PC-9 (cell line): ENCODE measurements around the gene FTO. TPM values are rescaled to one million over a fixed set of nuclear protein-coding genes. Genes with fewer than 3 reads are reported as not detected.

ENCODE experiments used
- BruUV-seq: library from RNA; stranded (reverse); fragments of 400-500 nt; replicated peaks from 2 replicates; lab custom pipeline; 2021; lab: Mats Ljungman, UMichigan
- CTCF ChIA-PET: fragments of 300-600 bp; sonication (Branson Sonifier 250); formaldehyde crosslinking; loops from one replicate; lab custom pipeline; 2022; ENCODE audit warnings: antibody characterized with exemption; lab: Charles Lee
- POLR2A ChIA-PET: fragments of 300-600 bp; sonication (Branson Sonifier 250); formaldehyde crosslinking; loops from one replicate; lab custom pipeline; 2022; ENCODE audit warnings: antibody characterized with exemption; ENCODE audit not compliant: unreplicated experiment; lab: Charles Lee
- DNase-seq, 2 experiments: peaks; one replicate each; pipeline versions ENCODE4 v3.0.0 to v3.0.0-alpha.2; 2015 to 2022; ENCODE audit warnings: mixed read lengths in 1 of 2
- H2AFZ ChIP-seq: fragments of 200-600 bp; sonication (generic); 2 replicates; pipeline ENCODE4 v1.8.1; 2017; ENCODE audit warnings: antibody characterized with exemption
- H3F3A ChIP-seq: fragments of 200-600 bp; sonication (generic); 2 replicates; pipeline ENCODE4 v1.8.1; 2017; ENCODE audit warnings: antibody characterized with exemption, mild to moderate bottlenecking, low read depth; ENCODE audit not compliant: insufficient read depth
- H3K27ac ChIP-seq: fragments of 200-600 bp; sonication (generic); 2 replicates; pipeline ENCODE4 v1.6.1; 2016; ENCODE audit warnings: mixed run types
- H3K27me3 ChIP-seq: fragments of 200-600 bp; sonication (generic); 2 replicates; pipeline ENCODE4 v1.6.1; 2016; ENCODE audit warnings: low read depth, mixed run types; ENCODE audit not compliant: insufficient read depth
- H3K36me3 ChIP-seq: fragments of 200-600 bp; sonication (generic); 2 replicates; pipeline ENCODE4 v1.6.1; 2016; ENCODE audit warnings: low read depth, mixed run types
- H3K4me1 ChIP-seq: fragments of 200-600 bp; sonication (generic); replicated peaks from 2 replicates; pipeline ENCODE4 v1.6.1; 2016; ENCODE audit warnings: mixed run types; ENCODE audit not compliant: insufficient read depth
- H3K4me2 ChIP-seq: fragments of 200-600 bp; sonication (generic); 2 replicates; pipeline ENCODE4 v1.6.1; 2017; ENCODE audit warnings: mixed run types
- H3K4me3 ChIP-seq: fragments of 200-600 bp; sonication (generic); 2 replicates; pipeline ENCODE4 v1.6.1; 2016; ENCODE audit warnings: mixed run types
- H3K79me2 ChIP-seq: fragments of 200-600 bp; sonication (generic); 2 replicates; pipeline ENCODE4 v1.6.1; 2017; ENCODE audit warnings: low read depth, mixed run types
- H3K9me2 ChIP-seq: fragments of 200-600 bp; sonication (generic); 2 replicates; pipeline ENCODE4 v1.8.1; 2017; ENCODE audit warnings: mild to moderate bottlenecking; ENCODE audit not compliant: insufficient read depth
- H3K9me3 ChIP-seq: fragments of 200-600 bp; sonication (generic); 2 replicates; pipeline ENCODE4 v1.8.1; 2016; ENCODE audit warnings: low read depth; ENCODE audit not compliant: insufficient read depth
- H4K20me1 ChIP-seq: fragments of 200-600 bp; sonication (generic); 2 replicates; pipeline ENCODE4 v1.8.1; 2017; ENCODE audit not compliant: insufficient read depth
- EZH2 ChIP-seq: fragments of 200-600 bp; sonication (generic); IDR thresholded peaks from 2 replicates; pipeline ENCODE4 v1.8.0; 2017; ENCODE audit warnings: antibody characterized with exemption, low read depth
- intact Hi-C: fragments of 100-400 bp; cut with micrococcal nuclease; formaldehyde crosslinking; loops from one replicate; pipeline ENCODE4 v1.10.0; 2022; ENCODE audit not compliant: unreplicated experiment
- total RNA-seq: library from RNA; stranded (reverse); gene quantifications from 2 replicates; pipeline ENCODE4 v1.2.3, GENCODE V29; 2021
- TF ChIP-seq, protein P1 (sequence below): fragments of 200-600 bp; sonication (generic); conservative IDR thresholded peaks from 2 replicates; pipeline ENCODE4 v1.6.1; 2017; ENCODE audit warnings: mixed run types, antibody characterized with exemption, mild to moderate bottlenecking, moderate library complexity

The FTO gene
- total RNA-seq, 1 experiment from 2014 or later, result 58.1 TPM

DNA sequence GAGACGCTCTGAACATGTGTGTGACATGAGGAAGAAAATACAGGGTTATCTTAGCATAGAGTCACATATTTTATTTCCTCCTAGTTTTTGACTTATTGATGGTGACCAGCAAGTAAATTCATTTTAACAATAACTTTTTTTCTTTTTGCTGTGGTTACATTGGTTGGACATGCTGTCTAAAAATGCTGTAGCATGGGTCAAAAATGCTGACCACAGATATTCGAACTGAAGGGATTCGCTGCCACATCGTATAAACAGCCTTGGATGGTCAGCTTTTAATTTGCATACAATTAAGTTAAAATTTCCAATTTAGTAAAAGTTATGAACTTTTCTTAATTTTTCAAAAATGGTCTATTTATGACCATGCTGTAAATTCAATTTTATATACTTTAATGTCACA, 30.8 kb upstream of the FTO start:
- no peak overlapping the region for H3K4me3 ChIP-seq
- BruUV-seq, result no TSS peak
- TF ChIP-seq, protein P1, sequence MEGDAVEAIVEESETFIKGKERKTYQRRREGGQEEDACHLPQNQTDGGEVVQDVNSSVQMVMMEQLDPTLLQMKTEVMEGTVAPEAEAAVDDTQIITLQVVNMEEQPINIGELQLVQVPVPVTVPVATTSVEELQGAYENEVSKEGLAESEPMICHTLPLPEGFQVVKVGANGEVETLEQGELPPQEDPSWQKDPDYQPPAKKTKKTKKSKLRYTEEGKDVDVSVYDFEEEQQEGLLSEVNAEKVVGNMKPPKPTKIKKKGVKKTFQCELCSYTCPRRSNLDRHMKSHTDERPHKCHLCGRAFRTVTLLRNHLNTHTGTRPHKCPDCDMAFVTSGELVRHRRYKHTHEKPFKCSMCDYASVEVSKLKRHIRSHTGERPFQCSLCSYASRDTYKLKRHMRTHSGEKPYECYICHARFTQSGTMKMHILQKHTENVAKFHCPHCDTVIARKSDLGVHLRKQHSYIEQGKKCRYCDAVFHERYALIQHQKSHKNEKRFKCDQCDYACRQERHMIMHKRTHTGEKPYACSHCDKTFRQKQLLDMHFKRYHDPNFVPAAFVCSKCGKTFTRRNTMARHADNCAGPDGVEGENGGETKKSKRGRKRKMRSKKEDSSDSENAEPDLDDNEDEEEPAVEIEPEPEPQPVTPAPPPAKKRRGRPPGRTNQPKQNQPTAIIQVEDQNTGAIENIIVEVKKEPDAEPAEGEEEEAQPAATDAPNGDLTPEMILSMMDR, result no peak
- TF ChIP-seq EZH2, result no peak
- H3K27me3 ChIP-seq, result no peaks in the 10 kb centered on the region
- no peak for DNase-seq
- H3K27ac ChIP-seq, result no peak overlapping the region
- POLR2A ChIA-PET, result interaction anchor here (0.7 kb wide), 1 partner anchor 382 kb away, joined by 3 read pairs; no protein-coding TSS in a partner anchor
- intact Hi-C loops, result no loop called here
- H2AFZ ChIP-seq, result no peak overlapping the region
- no peak overlapping the region for H3K4me2 ChIP-seq
- no peaks in the 10 kb centered on the region for H3K36me3 ChIP-seq
- H3F3A ChIP-seq, result no peaks in the 10 kb centered on the region
- CTCF ChIA-PET, result no interaction called here
- no peaks in the 10 kb centered on the region for H3K9me3 ChIP-seq
- no peaks in the 10 kb centered on the region for H3K79me2 ChIP-seq
- no peaks in the 10 kb centered on the region for H4K20me1 ChIP-seq
- no peaks in the 10 kb centered on the region for H3K9me2 ChIP-seq
- no peaks in the 10 kb centered on the region for H3K4me1 ChIP-seq

DNA sequence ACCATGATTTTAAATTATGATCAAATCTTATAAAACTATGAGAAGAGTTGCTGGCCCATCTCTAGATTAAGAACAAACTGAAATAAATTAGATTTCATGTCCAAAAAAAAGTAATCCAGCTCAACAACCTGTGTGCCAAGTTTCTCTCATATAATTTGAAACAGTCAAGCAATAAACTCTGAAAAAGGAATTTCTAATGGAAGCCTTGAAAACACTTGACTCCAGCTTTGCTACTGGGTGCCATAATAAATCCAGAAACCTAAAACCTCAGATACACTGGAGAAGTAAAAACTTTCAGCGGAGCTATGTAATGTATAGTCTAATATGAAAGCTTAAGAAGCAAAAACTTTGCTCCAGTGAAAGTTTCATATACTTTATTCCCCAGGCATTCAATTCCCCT, 25.8 kb upstream of the FTO start:
- BruUV-seq, result no TSS peak
- Histone ChIP-seq H3K27ac (no peak overlapping the region), H3K9me3 (no peaks in the 10 kb centered on the region), H2AFZ (no peak overlapping the region), H3K9me2 (no peaks in the 10 kb centered on the region), H3K4me1 (no peaks in the 10 kb centered on the region), H4K20me1 (no peaks in the 10 kb centered on the region), H3K4me3 (no peak overlapping the region), H3K36me3 (no peaks in the 10 kb centered on the region), H3F3A (no peaks in the 10 kb centered on the region), H3K4me2 (no peak overlapping the region), H3K79me2 (no peaks in the 10 kb centered on the region), H3K27me3 (no peaks in the 10 kb centered on the region)
- CTCF ChIA-PET, result interaction anchor here (0.6 kb wide), 1 partner anchor 722 kb away, joined by 23 read pairs; no protein-coding TSS in a partner anchor
- no peak for TF ChIP-seq EZH2
- TF ChIP-seq, protein P1, result no peak
- POLR2A ChIA-PET, result no interaction called here
- intact Hi-C loops, result no loop called here
- DNase-seq, result no peak

DNA sequence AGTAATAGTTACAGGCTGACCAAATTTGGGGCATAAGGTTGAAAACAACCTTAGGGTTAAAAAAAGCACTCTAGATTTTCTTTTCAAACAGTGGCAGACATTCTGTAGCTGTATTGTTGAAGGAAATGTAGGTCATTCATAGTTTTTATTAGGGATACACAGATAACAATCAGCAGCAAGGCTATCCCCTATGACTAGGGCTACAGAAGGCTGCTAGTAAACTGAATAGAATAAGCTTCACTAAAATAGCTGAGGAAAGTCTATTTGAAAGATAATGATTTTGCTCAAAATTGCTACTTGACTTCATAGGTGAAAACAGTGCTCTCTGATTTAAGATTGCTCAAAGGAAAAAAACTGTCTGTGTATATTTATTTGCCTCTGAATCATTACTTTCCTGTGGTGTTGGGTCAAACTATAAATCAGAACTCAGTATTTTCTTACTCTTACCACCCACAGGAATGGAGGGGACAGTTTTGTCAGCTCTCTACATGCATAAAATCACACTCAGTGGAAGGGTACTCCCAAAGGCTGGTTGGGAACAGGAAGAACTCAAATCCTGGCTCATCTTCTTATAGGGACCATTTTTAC, 25.1 kb upstream of the FTO start:
- no peaks in the 10 kb centered on the region for H3K79me2 ChIP-seq
- ChIA-PET CTCF (interaction anchor here (0.6 kb wide), 1 partner anchor 721 kb away, joined by 23 read pairs; no protein-coding TSS in a partner anchor), POLR2A (no interaction called here)
- no peaks in the 10 kb centered on the region for H3K9me2 ChIP-seq
- no peak overlapping the region for H2AFZ ChIP-seq
- no peaks in the 10 kb centered on the region for H3K36me3 ChIP-seq
- no peaks in the 10 kb centered on the region for H3F3A ChIP-seq
- H3K4me1 ChIP-seq, result no peaks in the 10 kb centered on the region
- intact Hi-C loops, result no loop called here
- DNase-seq, result no peak
- no peak overlapping the region for H3K4me2 ChIP-seq
- no peak overlapping the region for H3K4me3 ChIP-seq
- BruUV-seq, result no TSS peak
- H4K20me1 ChIP-seq, result no peaks in the 10 kb centered on the region
- H3K27ac ChIP-seq, result no peak overlapping the region
- no peaks in the 10 kb centered on the region for H3K27me3 ChIP-seq
- H3K9me3 ChIP-seq, result no peaks in the 10 kb centered on the region
- TF ChIP-seq, protein P1, result no peak
- no peak for TF ChIP-seq EZH2
